NCI-H187 treated with DMSO at 0.1 percent for 48 hours (cell line): ENCODE results near the gene CLCNKB.
"Not testable (repeated sequence)": the region's sequence is repeated elsewhere in the genome, so short reads cannot be mapped to it uniquely, and the experiment has no call there.

ENCODE experiments used
- DNase-seq: peaks from one replicate; lab custom pipeline; 2025; lab: John Stamatoyannopoulos, UW

CLCNKB gene

GRCh38 chr1:16043521-16043920 is at the start of gene CLCNKB:
TSS of gene CLCNKB (plus strand) at chr1:16043782. CDS start at chr1:16044493, 711 bp downstream.
- peak; percentile 11 for DNase-seq

- DNase-seq = no peak
Observed at GRCh38 chr1:15994081-15994480, 49.5 kb upstream of the CLCNKB start.

- no peak for DNase-seq
Observed at GRCh38 chr1:15994590-15995351, 48.8 kb upstream of the CLCNKB start.

- DNase-seq = no peak
Observed at GRCh38 chr1:15997076-15997585, 46.5 kb upstream of the CLCNKB start.

DNA sequence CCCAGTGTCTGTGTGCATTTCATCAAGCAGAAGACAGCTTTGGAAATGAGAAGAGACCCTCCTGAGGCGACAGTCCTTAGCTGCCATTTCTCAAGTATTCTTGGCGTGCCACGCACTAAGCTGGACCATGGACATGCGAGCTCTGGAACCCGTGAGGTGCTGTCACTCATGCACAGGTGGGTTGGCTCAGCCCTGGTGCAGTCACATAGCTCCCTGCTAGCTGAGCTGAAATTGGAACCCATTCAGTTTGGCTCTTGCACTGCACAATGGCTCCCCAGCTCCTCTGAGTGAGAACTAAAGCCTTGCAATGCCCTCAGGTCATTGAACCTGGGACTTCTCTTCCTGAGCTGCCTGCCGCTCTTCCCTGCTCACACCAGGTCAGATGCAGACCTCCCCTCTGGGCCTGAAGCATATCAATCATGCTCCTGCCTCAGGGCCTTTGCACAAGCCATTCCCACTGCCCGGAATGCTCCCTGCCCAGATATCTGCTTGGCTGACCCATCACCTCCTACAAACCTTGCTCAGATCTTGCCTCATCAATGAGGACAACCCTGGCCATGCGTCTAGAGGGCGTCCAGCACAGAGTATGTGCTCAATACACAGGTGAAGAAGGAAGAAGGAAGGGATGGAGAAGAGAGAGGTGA is 45.8 kb upstream of the CLCNKB start:
- DNase-seq = no peak

DNA sequence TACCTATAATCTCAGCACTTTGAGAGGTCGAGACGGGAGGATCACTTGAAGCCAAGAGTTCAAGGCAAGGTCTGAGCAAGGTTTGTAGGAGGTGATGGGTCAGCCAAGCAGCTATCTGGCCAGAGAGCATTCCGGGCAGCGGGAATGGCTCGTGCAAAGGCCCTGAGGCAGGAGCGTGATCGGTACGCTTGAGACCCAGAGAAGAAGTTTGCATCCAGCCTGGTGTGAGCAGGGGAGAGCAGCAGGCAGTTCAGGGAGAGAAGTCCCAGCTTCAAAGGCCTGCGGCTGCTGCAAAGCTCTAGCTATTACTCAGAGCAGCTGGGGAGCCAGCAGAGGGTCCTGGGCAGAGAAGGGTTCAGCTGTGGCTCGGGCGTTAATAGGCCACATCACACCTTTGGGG is 44.7 kb upstream of the CLCNKB start:
- no peak for DNase-seq

- DNase-seq = not testable (repeated sequence)
Observed at GRCh38 chr1:16001274-16001673, 42.3 kb upstream of the CLCNKB start.

DNA sequence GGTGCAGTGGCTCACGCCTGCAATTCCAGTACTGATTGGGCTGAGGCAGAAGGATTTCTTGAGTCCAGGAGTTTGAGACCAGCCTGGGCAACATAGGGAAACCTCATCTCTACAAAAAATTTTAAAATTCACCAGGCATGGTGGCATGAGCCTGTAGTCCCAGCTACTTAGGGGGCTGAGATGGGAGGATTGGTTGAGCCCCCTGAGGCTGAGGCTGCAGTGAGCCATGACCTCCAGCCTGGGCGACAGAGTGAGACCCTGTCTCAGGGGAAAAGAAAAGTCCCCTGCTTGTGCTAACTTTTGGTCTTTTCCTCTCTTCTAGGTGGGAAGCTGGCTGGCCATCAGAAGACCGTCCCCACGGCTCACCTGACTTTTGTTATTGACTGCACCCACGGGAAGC is 38.0 kb upstream of the CLCNKB start:
- no peak for DNase-seq

GRCh38 chr1:16006010-16006409 is 37.6 kb upstream of the CLCNKB start:
- DNase-seq = no peak

DNA sequence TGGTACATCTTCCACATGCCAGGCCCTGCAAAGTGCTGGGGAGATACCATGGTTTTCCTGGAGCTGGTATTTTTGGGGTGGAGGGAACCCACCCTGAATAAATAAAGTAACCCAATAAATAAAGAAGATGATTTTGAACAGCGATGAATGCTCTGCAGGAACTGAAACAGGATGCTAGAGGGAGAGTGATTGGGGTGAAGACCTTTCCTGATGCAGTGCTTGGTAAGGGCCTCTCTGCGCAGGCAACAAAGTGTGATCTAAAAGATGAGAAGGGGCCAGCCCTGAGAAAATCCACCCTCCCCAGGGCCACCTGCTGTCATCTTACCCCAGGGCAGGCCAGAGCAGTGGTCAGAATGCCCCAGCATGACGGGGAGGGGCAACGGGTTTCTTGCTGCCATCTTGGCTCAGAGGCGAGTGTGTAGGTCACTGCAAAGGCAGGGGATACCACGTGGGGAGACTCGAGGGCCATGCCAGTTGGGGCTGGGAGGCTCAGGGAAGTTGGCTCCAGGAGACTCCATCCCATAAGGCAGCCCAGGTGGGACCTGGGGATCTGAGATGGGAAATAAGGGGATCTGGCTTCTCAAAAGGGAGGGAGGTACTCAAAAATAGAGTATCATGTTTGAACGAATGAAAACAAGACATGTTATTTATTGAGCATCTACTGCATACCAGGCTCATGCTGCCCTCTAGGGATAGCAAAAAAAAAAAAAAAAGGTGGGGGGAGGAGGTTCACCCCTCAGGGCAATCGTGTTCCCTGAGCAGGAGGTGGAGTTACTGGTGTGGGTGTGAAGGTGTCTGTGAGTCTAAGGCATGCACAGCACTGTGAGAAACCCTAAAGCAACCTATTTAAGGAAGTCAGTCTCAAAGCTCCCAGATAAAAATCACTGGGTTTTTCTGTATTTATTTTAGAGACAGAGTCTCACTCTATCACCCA is 36.8 kb upstream of the CLCNKB start:
- DNase-seq = no peak

- no peak for DNase-seq
Observed at GRCh38 chr1:16007671-16008341, 35.8 kb upstream of the CLCNKB start.

- DNase-seq = no peak
Observed at GRCh38 chr1:16009030-16009460, 34.5 kb upstream of the CLCNKB start.

DNA sequence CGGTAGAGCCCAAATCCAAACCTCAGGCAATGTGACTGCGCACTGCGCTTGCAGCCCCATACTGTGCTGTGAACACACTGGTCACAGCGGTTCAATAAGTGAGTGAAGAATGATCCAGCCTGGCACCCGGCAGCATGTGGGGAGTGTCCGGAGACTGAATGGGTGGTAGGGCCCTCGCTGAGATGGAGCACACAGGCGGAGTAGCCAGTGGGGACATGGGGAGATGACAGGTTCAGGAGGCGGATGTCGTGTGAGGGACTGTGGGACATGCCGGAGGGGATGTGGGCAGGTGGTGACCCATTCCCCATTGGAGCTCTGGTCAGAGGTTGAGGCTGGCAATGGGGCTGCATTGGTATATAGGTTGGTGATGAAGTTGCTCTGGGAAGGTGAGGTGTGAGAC is 33.9 kb upstream of the CLCNKB start:
- DNase-seq = no peak

DNA sequence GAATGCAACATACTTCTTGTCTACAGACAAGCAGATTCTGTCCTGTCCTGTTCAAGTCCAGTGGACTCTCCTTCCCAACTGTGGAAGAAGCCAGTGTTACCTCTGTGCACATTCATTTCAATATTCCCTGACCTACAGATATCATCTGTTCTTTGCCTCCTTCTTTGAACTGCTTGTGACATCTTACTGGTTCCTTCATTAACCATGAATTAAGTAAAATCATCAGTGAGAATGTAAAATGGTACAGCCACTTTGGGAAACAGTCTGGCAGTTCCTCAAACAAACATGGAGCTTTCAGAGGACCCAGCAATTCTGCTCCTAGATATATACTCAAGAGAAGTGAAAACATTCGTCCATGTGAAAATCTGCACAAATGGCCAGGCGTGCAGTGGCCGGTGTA is 32.7 kb upstream of the CLCNKB start:
- DNase-seq = no peak

- no peak for DNase-seq
Observed at GRCh38 chr1:16011936-16012589, 31.5 kb upstream of the CLCNKB start.

DNA sequence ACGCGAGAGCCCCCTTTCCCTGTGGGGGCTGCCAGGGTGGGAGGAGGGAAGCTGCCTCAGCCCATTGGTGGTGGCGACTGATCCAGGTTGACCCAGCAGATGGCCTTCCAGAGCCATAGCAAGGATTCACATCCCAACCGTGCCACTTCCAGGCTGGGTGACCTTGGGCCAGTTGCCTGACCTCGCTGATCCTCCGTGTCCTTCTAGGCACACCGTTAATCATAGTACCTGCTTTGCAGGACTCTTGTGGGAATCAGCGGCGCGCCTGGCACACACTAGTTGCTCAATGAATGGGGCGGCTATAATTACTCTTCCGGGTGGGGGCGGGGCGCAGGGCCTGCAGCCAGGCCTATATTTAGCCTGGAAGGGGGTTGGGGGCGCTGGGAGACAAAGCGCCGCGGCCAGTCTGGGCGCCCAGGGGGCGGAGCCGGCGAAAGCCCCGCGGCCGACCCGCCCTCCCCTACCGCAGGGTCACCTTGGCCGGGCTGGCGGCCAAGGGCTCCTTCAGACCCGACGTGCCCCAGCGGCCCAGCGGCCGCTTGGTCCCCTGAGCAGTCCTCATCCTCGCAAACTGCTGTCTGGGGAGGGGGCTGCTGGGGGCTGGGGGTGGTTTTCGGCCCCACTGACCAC is 30.9 kb upstream of the CLCNKB start:
- DNase-seq = no peak

- no peak for DNase-seq
Observed at GRCh38 chr1:16013220-16013907, 30.2 kb upstream of the CLCNKB start.

DNA sequence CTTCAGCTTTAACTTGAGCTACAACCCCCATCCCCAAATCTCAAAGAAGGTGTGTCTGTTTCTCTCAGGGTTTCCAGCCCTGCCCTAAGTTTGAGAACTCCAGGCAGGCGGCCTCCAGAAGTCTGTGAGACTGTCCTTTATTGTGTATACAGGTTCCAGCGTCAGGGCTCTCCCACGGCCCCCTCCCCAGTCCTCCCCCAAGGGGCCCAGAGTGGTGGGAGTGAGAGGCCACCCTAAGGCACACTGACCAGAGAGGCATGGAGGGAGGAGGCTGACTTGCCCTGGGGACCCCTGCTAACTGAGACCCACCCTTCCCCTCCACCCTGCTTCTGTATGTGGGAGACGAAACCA is 29.7 kb upstream of the CLCNKB start:
- DNase-seq = no peak

DNA sequence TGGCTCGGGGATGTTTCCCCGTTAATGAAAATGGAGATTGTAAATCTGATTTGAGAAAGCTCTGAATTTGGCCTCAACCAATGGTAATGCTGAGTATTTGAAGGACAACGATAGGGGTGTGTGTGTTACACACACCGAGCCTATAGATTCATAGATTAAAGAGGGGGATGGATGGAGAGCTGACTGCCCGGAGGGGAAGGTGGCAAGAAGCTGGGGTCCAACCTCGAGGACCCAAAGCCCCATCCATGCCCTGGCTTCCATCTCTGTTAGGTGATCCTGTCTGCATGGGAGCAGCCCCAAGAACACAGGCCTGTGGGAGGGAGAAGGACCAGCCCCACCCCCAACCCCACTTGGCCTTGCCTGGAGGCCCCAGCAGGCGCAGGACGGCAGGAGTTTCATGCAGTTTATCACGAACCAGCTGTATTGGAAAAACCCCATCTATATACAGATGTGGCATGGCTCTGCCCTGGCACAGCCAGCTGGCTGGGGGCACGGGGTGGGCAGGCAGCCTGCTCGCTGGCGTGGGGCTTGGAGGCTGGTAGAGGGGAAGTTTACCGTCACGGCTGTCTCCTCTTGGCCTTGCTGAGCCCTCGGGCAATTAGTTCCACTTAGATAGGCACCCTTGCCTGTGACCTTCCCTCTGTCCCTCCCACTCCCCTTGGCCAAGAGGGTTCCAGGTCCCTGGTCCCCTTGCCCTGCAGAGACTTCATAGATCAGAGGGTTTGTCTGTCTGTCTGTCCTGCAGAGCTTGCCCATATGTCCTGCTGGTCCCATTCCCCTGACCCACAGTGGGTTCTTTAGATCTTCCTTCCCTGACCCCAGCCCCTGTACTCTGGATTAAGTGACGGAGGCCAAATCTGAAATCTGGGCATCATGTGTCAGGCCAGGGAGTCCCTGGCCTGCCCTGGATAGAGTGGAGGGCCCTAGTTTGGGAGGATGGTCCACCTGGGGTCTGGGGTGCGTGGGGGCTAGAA is 28.8 kb upstream of the CLCNKB start:
- DNase-seq = no peak
